Hepatocyte (in vitro differentiated cells): ENCODE measurements around the gene CDX4. TPM values are rescaled to one million over a fixed set of nuclear protein-coding genes. Genes with fewer than 3 reads are reported as not detected.

ENCODE experiments used
- DNase-seq: peaks from one replicate; pipeline ENCODE4 v3.0.0-alpha.2; 2016; ENCODE audit warnings: low spot score
- H2AFZ ChIP-seq: fragments of 200-600 bp; sonication (generic); 2 replicates; pipeline ENCODE4 v1.6.0; 2016; ENCODE audit warnings: antibody characterized with exemption, mild to moderate bottlenecking
- H3K27ac ChIP-seq: fragments of 200-600 bp; sonication (generic); 2 replicates; pipeline ENCODE4 v1.5.1; 2016; ENCODE audit warnings: mild to moderate bottlenecking
- H3K27me3 ChIP-seq: fragments of 200-600 bp; sonication (generic); 2 replicates; pipeline ENCODE4 v1.6.1; 2016
- H3K36me3 ChIP-seq: fragments of 200-600 bp; sonication (generic); replicated peaks from 2 replicates; pipeline ENCODE4 v1.5.1; 2016; ENCODE audit warnings: low read depth; ENCODE audit not compliant: insufficient read depth
- H3K4me1 ChIP-seq: fragments of 200-600 bp; sonication (generic); 2 replicates; pipeline ENCODE4 v1.5.1; 2016; ENCODE audit warnings: mild to moderate bottlenecking, moderate library complexity; ENCODE audit not compliant: insufficient read depth
- H3K4me2 ChIP-seq: fragments of 200-600 bp; sonication (generic); 2 replicates; pipeline ENCODE4 v1.6.0; 2016
- H3K4me3 ChIP-seq: fragments of 200-600 bp; sonication (generic); 2 replicates; pipeline ENCODE4 v1.5.1; 2016; ENCODE audit warnings: mild to moderate bottlenecking
- H3K79me2 ChIP-seq: fragments of 200-600 bp; sonication (generic); 2 replicates; pipeline ENCODE4 v1.6.0; 2017; ENCODE audit warnings: mild to moderate bottlenecking
- H3K9me2 ChIP-seq: fragments of 200-600 bp; sonication (generic); replicated peaks from 2 replicates; pipeline ENCODE4 v1.6.0; 2017; ENCODE audit warnings: mild to moderate bottlenecking; ENCODE audit not compliant: insufficient read depth
- H3K9me3 ChIP-seq: fragments of 200-600 bp; sonication (generic); 2 replicates; pipeline ENCODE4 v1.5.1; 2016; ENCODE audit warnings: low read depth, mild to moderate bottlenecking
- H4K20me1 ChIP-seq: fragments of 200-600 bp; sonication (generic); 2 replicates; pipeline ENCODE4 v1.6.0; 2016; ENCODE audit warnings: mild to moderate bottlenecking; ENCODE audit not compliant: insufficient read depth, poor library complexity, severe bottlenecking
- EZH2 ChIP-seq: fragments of 200-600 bp; sonication (generic); IDR thresholded peaks from 2 replicates; pipeline ENCODE4 v1.6.1; 2016; ENCODE audit warnings: antibody characterized with exemption, mild to moderate bottlenecking, borderline replicate concordance
- EZH2phosphoT487 ChIP-seq: fragments of 200-600 bp; sonication (generic); IDR thresholded peaks from one replicate; pipeline ENCODE4 v1.6.1; 2018; ENCODE audit warnings: antibody characterized with exemption, mild to moderate bottlenecking, low read depth, moderate library complexity; ENCODE audit not compliant: unreplicated experiment, severe bottlenecking
- WGBS: methylation state at CpG from one replicate; pipeline ENCODE4 v1.1.6; 2016; ENCODE audit warnings: low lambda C conversion rate; ENCODE audit errors: missing lambda C conversion rate; 5-methylcytosine and 5-hydroxymethylcytosine counted together
- polyA plus RNA-seq: library from polyadenylated mRNA; unstranded; fragments of >200 nt; fragmentation: Nextera tagmentation; extraction: Ambion mirVana; gene quantifications from 2 replicates; pipeline ENCODE4 v1.2.1, GENCODE V29; 2016
- total RNA-seq: library from RNA; depleted of rRNA; stranded (reverse); fragments of >200 nt; gene quantifications from 2 replicates; pipeline ENCODE4 v1.2.3, GENCODE V29; 2014
- TF ChIP-seq, protein P1 (sequence below): fragments of 200-600 bp; sonication (generic); IDR thresholded peaks from 2 replicates; pipeline ENCODE4 v1.5.1; 2016; ENCODE audit warnings: antibody characterized with exemption, mild to moderate bottlenecking; ENCODE audit not compliant: poor library complexity

Gene CDX4, protein sequence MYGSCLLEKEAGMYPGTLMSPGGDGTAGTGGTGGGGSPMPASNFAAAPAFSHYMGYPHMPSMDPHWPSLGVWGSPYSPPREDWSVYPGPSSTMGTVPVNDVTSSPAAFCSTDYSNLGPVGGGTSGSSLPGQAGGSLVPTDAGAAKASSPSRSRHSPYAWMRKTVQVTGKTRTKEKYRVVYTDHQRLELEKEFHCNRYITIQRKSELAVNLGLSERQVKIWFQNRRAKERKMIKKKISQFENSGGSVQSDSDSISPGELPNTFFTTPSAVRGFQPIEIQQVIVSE
- not detected in 2 replicates for total RNA-seq
- not detected in 2 replicates for polyA plus RNA-seq

DNA sequence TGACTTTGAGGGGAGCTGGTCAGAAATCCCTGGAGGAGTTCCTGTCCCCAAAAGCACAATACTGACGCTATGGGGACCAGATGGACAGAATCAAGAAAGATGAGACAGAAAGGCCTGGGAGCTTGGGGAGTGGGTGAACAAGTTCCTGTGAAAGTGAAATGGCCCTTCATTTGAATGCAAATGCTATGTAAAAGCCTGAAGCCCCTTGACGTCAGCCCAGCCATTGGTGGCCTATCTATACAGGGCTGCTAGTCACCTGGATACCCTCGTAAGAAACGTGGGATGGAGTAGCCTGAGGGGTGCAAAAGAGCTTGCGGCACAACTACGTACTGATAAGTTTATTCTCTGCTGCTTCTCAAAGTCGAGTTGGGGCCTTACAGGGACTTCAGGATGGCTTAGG is at the start of gene CDX4:
Gene CDX4 (plus strand): TSS at position 223 of the 400 bp plus-strand sequence. CDS start 201 bp downstream, outside the sequence.
- Histone ChIP-seq H3K27ac (no peak within 1 kb of the TSS), H2AFZ (no peak within 1 kb of the TSS), H3K27me3 (peaks cover 7% of the 10 kb centered on the region), H3K79me2 (no peaks in the 10 kb centered on the region), H3K9me2 (no peaks in the 10 kb centered on the region), H3K9me3 (no peaks in the 10 kb centered on the region), H3K4me3 (no peak within 1 kb of the TSS), H3K4me1 (no peaks in the 10 kb centered on the region), H3K4me2 (no peak within 1 kb of the TSS), H3K36me3 (no peaks in the 10 kb centered on the region), H4K20me1 (no peaks in the 10 kb centered on the region)
- DNase-seq = no peak
- TF ChIP-seq EZH2 = no peak
- TF ChIP-seq, protein P1, sequence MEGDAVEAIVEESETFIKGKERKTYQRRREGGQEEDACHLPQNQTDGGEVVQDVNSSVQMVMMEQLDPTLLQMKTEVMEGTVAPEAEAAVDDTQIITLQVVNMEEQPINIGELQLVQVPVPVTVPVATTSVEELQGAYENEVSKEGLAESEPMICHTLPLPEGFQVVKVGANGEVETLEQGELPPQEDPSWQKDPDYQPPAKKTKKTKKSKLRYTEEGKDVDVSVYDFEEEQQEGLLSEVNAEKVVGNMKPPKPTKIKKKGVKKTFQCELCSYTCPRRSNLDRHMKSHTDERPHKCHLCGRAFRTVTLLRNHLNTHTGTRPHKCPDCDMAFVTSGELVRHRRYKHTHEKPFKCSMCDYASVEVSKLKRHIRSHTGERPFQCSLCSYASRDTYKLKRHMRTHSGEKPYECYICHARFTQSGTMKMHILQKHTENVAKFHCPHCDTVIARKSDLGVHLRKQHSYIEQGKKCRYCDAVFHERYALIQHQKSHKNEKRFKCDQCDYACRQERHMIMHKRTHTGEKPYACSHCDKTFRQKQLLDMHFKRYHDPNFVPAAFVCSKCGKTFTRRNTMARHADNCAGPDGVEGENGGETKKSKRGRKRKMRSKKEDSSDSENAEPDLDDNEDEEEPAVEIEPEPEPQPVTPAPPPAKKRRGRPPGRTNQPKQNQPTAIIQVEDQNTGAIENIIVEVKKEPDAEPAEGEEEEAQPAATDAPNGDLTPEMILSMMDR = no peak
- TF ChIP-seq EZH2phosphoT487 = no peak
- 57% methylated on average over 7 of the region's 7 CpGs for WGBS

DNA sequence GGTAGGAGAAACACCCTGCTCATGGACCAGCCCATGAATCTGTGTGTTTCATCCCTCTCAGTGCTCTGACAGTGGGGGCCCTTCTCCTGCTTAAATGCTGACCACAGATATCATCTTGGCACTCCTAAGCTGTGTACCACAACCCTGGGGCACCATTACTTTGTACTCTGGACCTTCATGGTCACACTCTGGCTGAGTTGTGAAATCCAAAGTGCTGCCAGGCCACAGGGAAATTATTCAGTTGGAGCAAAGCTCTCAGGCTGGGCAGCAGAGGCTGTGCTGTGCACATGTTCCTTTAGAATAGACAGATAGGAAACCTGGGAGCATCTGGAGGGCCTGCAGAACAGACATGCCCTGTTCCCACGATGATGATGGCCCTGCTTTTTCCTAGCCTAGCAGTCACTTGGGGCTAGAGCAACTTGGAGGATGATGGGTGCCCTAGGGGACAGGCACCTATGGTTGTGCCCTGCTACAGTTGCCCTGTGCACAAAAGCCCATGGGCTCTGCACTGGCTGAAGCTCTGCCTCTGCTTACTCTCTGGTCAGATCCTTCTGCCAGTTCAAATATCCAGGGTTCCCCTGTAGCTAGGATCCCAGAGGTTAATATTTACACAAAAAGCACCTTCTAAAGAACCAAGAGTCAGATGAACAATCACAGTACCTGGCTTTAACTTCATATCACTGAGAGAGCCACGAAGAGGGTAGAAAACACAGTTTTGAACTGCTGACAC is 48.5 kb upstream of the CDX4 start:
- H3K79me2 ChIP-seq = no peaks in the 10 kb centered on the region
- no peaks in the 10 kb centered on the region for H3K36me3 ChIP-seq
- no peak for DNase-seq
- 38% methylated on average over 2 of the region's 2 CpGs for WGBS
- H3K4me3 ChIP-seq = no peak overlapping the region
- no peaks in the 10 kb centered on the region for H3K9me2 ChIP-seq
- H3K4me2 ChIP-seq = no peak overlapping the region
- no peaks in the 10 kb centered on the region for H4K20me1 ChIP-seq
- H3K9me3 ChIP-seq = no peaks in the 10 kb centered on the region
- H3K4me1 ChIP-seq = no peaks in the 10 kb centered on the region
- no peak overlapping the region for H2AFZ ChIP-seq
- no peaks in the 10 kb centered on the region for H3K27me3 ChIP-seq
- TF ChIP-seq EZH2phosphoT487 = no peak
- TF ChIP-seq, protein P1 = no peak
- TF ChIP-seq EZH2 = no peak
- H3K27ac ChIP-seq = no peak overlapping the region

- Histone ChIP-seq H3K9me3 (no peaks in the 10 kb centered on the region), H3K4me3 (no peak overlapping the region), H3K4me1 (no peaks in the 10 kb centered on the region), H3K36me3 (no peaks in the 10 kb centered on the region), H4K20me1 (no peaks in the 10 kb centered on the region), H3K79me2 (no peaks in the 10 kb centered on the region), H3K27ac (no peak overlapping the region), H3K27me3 (no peaks in the 10 kb centered on the region), H3K9me2 (no peaks in the 10 kb centered on the region), H2AFZ (no peak overlapping the region), H3K4me2 (no peak overlapping the region)
- 60% methylated on average over 4 of the region's 4 CpGs for WGBS
- DNase-seq = no peak
- TF ChIP-seq, protein P1 = no peak
- TF ChIP-seq EZH2 = no peak
- TF ChIP-seq EZH2phosphoT487 = no peak
Observed at GRCh38 chrX:73400136-73400748, 46.6 kb upstream of the CDX4 start.
